OCI-M2 (cell line): Measurements from ENCODE around the gene SLC8B1.

ENCODE experiments used
- DNase-seq: peaks from one replicate; lab custom pipeline; 2025; ENCODE audit not compliant: unreplicated experiment; lab: John Stamatoyannopoulos, UW

Gene SLC8B1

GRCh38 chr12:113271853-113272561, 62.9 kb downstream of the SLC8B1 start:
- DNase-seq, result no peak

DNA sequence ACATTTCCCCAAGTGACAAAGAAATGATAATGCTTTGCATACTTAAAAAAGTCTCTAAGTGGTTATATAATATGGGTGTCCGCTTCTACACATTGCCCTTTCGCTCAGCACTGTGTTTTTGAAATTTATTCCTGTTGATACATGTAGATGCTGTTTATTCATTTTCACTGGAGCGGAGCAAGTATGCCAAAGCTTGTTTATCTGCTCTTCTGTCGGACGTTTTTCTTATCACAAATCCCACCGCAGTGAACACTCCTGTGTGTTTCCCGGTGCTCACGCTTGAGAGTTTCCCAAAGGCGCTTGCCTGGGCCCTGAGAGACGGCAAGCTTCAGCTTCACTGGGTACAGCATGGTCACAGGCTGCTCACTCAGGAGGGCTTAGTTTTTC, 63.5 kb downstream of the SLC8B1 start:
- DNase-seq, result no peak

DNA sequence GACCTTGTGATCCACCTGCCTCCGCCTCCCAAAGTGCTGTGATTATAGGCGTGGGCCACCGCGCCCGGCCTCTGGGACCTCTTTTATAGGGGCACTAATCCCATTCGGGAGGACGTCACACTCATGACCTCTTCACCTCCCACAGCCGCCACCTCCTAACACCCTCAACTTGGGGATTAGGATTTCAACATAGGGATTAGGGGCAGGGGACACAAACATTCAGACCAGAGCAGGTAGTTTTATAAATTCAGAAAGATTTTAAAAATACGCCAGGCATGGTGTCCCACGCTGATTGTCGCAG, 64.2 kb downstream of the SLC8B1 start:
- DNase-seq, result no peak

DNA sequence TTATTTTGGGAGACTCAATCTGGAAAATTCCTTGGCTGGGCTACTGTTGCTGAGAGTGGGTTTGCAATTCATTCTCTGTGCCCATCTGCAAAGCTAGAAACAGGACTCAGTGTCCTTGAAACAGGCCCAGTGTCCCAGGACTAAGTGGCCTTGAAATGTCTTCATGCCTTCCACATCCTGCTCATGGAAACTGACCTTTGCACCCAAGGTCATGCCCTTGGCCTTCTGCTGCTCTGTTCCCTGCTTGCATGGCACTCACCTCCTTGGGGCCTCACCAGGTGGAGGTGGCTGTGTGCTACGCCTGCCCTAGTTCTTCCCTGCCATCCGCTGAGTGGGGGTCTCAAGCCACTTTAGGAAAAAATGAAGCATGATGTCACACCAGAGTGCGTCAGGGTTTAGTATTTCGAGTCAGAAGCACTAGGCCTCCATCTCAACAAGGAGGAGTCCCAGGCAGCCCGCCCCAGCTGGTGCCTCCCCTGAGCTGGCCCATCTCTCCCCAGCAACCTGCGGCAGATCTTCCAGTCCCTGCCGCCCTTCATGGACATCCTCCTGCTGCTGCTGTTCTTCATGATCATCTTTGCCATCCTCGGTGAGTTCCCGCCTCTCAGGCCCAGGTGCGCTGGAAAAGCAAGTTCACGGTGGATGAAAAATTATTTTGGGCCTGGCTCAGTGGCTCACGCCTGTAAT, 65.5 kb downstream of the SLC8B1 start:
- no peak for DNase-seq

DNA sequence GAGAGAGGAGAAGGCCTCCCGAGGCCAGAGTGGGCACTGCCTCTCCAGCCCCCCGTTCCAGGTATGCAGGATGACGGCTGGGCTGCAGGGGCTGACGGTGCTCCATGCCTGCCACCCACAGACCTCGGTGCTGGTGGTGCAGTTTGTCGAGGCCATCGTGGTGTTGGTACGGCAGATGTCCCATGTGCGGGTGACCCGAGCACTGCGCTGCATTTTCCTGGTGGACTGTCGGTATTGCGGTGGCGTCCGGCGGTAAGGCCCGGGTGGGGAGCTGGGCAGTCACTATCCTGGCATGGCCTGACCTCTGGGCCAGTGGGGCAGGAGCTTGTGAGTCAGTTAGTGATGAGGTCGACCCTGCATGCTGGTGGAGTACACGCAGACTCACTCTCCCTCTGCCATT, 66.3 kb downstream of the SLC8B1 start:
- DNase-seq, result no peak

DNA sequence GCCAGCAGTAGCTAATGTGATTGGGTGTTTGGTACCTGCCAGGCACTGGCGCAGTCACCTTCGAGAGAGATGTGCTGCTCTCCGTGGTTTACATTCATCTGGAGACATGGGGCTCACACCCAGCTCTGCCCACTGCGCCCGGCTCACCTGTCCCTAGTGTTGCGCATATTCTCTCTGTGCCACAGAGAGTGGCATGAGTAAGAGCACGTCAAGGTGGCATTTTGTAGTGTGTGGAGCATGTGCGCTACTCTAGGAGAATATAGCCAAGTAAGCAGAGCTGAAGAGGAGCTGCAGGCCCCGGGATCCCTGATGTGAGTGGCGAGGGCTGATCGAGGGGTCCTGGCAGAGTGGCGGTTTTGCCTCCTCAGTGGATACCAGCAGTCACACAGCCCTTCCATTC, 66.8 kb downstream of the SLC8B1 start:
- DNase-seq, result no peak

DNA sequence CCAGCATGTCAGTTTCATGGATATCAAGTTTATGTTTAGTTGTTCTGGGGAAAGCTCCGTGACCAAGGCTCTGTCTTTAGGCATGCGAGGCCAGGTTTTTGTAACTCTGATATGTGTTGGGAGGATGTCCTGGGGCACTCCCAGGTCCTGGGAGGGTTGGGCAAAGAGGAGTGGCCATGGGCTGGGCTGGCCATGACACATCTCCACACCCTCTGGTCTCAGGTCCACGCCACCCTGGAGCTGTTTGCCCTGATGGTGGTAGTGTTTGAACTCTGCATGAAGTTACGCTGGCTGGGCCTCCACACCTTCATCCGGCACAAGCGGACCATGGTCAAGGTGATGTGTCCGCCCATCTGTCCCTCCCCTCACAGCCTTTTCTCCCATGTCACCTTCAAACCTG, 67.3 kb downstream of the SLC8B1 start:
- DNase-seq, result no peak

DNA sequence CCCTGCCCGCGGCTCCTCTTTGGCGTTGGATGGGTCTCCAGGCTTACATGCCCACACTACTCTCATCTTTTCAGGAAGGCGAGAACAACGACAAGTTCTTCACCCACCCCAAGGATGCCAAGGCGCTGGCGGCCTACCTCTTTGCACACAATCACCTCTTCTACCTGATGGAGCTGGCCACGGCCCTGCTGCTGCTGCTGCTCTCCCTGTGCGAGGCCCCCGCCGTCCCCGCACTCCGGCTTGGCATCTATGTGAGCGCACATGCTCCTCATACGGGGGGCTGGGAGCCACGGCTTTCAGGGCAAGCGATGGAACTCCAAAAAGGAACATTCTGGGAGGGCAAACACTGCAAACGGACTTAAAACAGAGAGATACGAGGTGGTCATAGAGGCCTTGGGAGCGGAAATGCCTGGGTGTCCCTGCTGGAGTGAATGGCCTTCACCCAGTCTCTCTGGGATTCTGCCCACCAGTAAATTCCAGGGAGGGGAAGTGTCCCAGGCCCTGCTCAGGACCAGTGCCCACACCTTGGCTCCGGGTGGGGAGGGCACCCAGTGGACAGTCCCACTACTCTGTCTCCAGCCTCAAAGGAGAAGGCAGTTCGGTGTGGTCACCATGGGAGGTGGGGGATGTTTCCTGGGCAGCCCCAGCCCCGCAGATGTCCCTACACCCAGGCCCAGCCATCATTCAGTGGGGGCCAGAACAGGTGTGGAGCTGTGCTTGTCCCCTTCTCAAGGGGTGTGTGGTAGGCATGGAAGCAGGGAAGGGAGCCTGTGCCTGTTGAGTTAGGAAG, 68.6 kb downstream of the SLC8B1 start:
- DNase-seq, result no peak

GRCh38 chr12:113263431-113263963, 71.4 kb downstream of the SLC8B1 start:
- DNase-seq, result no peak

GRCh38 chr12:113262710-113263109, 72.2 kb downstream of the SLC8B1 start:
- no peak for DNase-seq

GRCh38 chr12:113261847-113262470, 73.0 kb downstream of the SLC8B1 start:
- no peak for DNase-seq

GRCh38 chr12:113260636-113261300, 74.1 kb downstream of the SLC8B1 start:
- no peak for DNase-seq

DNA sequence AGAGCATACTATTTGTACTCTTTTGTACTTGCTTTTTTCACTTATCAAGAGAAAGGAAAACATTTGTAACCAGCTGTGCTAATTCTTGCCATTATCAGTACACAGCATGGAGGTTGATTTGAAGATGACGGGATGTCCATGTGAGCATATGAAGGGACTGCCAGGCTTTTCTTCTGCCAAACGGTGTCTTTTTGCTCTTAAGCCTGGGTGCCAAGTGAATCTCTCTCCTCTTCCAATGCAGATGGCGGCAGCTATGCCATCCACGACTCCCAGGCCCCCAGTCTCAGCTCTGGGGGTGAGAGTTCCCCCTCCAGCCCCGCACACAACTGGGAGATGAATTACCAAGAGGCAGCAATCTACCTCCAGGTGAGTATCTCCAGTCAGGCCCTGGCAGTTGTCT, 74.8 kb downstream of the SLC8B1 start:
- DNase-seq, result no peak

DNA sequence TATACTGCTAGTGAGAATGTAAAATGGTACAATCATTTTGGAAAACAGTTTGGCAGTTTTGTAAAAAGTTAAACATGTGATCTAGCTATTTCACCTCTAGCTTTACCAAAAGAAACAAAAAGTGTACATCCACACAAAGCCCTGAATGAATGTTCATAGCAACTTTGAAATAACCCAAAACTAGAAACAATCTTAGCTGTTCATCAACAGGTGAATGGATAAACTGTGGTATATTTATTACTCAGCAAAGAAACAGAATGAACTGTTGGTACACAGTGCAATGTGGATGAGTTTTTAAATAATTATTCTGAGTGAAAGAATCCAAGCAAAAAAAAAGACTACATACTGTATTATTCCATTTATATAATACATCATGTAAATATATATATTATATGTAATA, 77.3 kb downstream of the SLC8B1 start:
- no peak for DNase-seq

- no peak for DNase-seq
Measured at GRCh38 chr12:113254298-113254697, 80.6 kb downstream of the SLC8B1 start.

- no peak for DNase-seq
Measured at GRCh38 chr12:113253532-113254285, 81.2 kb downstream of the SLC8B1 start.

GRCh38 chr12:113252494-113252893, 82.4 kb downstream of the SLC8B1 start:
- DNase-seq, result no peak

GRCh38 chr12:113251404-113252070, 83.4 kb downstream of the SLC8B1 start:
- no peak for DNase-seq

DNA sequence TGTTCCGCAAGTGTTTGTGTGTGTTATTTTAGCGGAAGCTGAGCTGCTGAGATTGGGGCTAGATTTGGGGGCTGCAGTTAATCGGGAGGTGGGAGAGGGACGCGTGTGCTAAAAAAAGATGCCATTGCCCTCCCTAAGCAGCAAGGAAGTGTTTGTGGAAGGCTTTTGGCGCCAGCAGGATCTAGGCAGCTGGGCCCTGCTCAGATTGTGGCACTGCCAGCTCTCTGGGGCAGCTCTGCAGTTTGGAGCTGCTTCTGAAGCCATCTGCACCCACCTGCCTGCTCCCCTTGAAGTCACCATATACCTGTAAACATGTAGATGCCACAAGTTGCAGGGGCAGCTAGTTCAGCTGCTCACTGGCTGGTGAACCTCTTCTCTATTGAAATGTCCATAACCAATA, 84.9 kb downstream of the SLC8B1 start:
- no peak for DNase-seq

- DNase-seq, result no peak
Measured at GRCh38 chr12:113249546-113249945, 85.4 kb downstream of the SLC8B1 start.
